Uterus (tissue), 4 donors: ENCODE data around the gene CEP104. TPM values are rescaled to one million over a fixed set of nuclear protein-coding genes. Genes with fewer than 3 reads are reported as not detected.

Source experiments
- DNase-seq, 2 donors: peaks; one replicate each; pipeline ENCODE4 v3.0.0-alpha.2; 2019 to 2020
- H3K27ac ChIP-seq, 2 donors: fragments of 200-600 bp; sonication (generic); 1 replicate in 1 of 2; 2 replicates in 1 of 2; pipeline ENCODE4 v1.5.1; 2016 to 2018
- H3K27me3 ChIP-seq, 2 donors: fragments of 200-600 bp; sonication (generic); one replicate each; pipeline ENCODE4 v1.5.1; 2018 to 2019; ENCODE audit warnings: control low read depth in 1 of 2
- H3K36me3 ChIP-seq, 2 donors: fragments of 200-600 bp; sonication (generic); one replicate each; pipeline ENCODE4 v1.5.1; 2019; ENCODE audit warnings: control low read depth in 1 of 2
- H3K4me1 ChIP-seq, 2 donors: fragments of 200-600 bp; sonication (generic); one replicate each; pipeline ENCODE4 v1.5.1; 2018 to 2019; ENCODE audit warnings: control low read depth in 1 of 2
- H3K4me3 ChIP-seq, 2 donors: fragments of 200-600 bp; sonication (generic); 1 replicate in 1 of 2; 2 replicates in 1 of 2; pipeline ENCODE4 v1.5.1; 2018 to 2019; ENCODE audit warnings: mild to moderate bottlenecking in 1 of 2
- H3K9me3 ChIP-seq, 2 donors: fragments of 200-600 bp; sonication (generic); one replicate each; pipeline ENCODE4 v1.5.1; 2019; ENCODE audit warnings: control low read depth in 1 of 2
- POLR2A ChIP-seq, 2 donors: fragments of 450-650 bp; IDR thresholded peaks; one replicate each; pipeline ENCODE4 v1.6.1; 2016; ENCODE audit warnings: antibody characterized with exemption in 2 of 2, mild to moderate bottlenecking in 1 of 2, moderate library complexity in 1 of 2
- intact Hi-C: fragments of 100-400 bp; cut with DNase I; formaldehyde crosslinking; loops from one replicate; pipeline ENCODE4 v1.15.1; 2023; ENCODE audit warnings: low total_unique reads
- total RNA-seq, 4 donors: library from RNA; depleted of rRNA in 3 of 4; stranded (reverse); fragments of >200 nt in 3 of 4; gene quantifications; one replicate each; pipeline versions ENCODE4 v1.1.0 to v1.2.4, GENCODE V29; 2014 to 2023
- TF ChIP-seq, protein P1 (sequence below), 4 experiments: fragments of 200-600 bp in 2 of 4; fragments of 450-650 bp in 2 of 4; sonication (generic) in 2 of 4; IDR thresholded peaks; one replicate each; pipeline ENCODE4 v1.5.1; 2016 to 2019; ENCODE audit warnings: antibody characterized with exemption in 4 of 4, mild to moderate bottlenecking in 2 of 4, moderate library complexity in 1 of 4
- donor health status: DM: yes; HTN: yes; CAD: no.

Gene CEP104
- total RNA-seq, 4 donors from 2014 or later, result 10.5 to 43.2 (median 22.1) TPM

DNA sequence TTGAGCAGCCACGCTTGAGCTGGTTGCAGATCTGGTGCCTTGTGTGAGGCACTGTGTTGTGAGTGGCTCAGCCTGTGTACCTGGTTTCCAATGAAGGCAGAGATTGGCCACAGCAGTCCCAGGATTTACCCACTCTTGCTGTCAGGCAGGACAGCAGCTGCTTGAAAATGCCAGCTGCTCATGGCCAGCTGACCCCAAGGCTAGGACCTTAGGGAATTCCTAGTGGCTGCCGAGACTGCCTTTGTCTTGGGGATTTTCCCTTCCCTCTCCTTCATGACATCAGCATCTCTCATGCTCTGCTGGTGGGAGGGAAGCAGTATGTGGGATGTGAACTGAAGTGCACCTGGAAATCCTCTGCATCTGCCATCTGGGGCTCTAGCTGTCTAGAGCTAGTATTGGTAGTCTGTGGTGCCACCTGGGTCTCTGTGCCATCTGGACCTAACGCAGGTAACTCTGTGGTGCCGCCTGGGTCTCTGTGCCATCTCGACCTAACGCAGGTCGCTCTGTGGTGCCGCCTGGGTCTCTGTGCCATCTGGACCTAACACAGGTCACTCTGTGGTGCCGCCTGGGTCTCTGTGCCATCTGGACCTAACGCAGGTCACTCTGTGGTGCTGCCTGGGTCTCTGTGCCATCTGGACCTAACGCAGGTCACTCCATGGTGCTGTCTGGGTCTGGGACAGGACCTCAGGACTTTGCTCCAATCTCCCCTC lies 56.9 kb downstream of the CEP104 start:
- DNase-seq, result no peak
- no peaks in the 10 kb centered on the region for H3K27me3 ChIP-seq
- peaks cover 0 to 5% of the 10 kb centered on the region in 2 donors for H3K4me1 ChIP-seq
- H3K4me3 ChIP-seq, result no peak overlapping the region
- intact Hi-C loops, result no loop called here
- no peaks in the 10 kb centered on the region for H3K36me3 ChIP-seq
- TF ChIP-seq POLR2A (IDR thresholded peaks at IDR 0.05), result no peak
- TF ChIP-seq, protein P1, sequence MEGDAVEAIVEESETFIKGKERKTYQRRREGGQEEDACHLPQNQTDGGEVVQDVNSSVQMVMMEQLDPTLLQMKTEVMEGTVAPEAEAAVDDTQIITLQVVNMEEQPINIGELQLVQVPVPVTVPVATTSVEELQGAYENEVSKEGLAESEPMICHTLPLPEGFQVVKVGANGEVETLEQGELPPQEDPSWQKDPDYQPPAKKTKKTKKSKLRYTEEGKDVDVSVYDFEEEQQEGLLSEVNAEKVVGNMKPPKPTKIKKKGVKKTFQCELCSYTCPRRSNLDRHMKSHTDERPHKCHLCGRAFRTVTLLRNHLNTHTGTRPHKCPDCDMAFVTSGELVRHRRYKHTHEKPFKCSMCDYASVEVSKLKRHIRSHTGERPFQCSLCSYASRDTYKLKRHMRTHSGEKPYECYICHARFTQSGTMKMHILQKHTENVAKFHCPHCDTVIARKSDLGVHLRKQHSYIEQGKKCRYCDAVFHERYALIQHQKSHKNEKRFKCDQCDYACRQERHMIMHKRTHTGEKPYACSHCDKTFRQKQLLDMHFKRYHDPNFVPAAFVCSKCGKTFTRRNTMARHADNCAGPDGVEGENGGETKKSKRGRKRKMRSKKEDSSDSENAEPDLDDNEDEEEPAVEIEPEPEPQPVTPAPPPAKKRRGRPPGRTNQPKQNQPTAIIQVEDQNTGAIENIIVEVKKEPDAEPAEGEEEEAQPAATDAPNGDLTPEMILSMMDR (IDR thresholded peaks at IDR 0.05), result no peak
- H3K27ac ChIP-seq, result no peak overlapping the region
- H3K9me3 ChIP-seq, result no peaks in the 10 kb centered on the region

DNA sequence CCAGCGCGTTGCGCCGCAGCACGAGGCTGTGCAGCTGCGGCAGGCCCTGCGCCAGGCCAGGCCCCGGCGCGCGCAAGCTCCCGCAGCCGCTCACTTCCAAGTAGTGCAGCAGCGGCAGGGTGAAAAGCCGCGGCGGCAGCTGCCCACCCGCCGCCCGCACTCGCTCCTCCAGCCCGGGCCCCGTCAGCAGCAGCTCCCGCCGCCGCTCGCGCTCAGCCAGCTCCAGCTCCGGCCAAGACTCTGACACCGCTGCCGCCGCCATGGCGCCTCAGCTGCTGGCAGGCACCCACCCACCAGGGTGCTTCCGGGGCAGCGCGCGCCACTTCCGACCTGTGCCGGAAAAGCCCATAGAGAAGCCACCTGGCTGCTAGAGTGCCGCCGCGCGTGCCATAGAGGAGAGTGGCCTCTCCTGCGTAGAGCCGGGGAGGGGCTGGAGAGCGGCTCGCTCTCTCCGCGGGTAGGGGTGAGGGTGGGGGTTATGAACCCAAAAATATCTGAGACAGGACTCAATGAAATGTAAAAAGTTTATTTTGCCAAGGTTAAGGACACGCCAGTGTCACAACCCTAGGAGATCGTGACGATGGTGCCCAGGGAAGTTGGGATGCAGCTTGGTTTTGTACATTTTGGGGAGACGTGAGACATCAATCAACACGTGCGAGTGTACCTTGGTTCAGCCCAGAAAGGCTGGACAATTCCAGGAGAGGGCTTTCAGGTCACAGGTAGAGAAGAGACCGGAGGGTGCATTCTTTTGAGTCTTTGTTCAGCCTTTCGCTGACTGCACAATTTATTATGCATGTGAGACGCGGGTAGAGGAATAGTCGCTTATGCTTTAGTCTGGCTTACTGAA lies 60.6 kb downstream of the CEP104 start, which contains the start of gene LRRC47:
Gene LRRC47 (minus strand): TSS at position 284 of the 847 bp plus-strand sequence. CDS start 22 bp downstream, at position 262.
- intact Hi-C loops, result no loop called here
- Histone ChIP-seq H3K9me3 (no peaks in the 10 kb centered on the region), H3K27ac (peak within 1 kb of the TSS; percentile 42 to 54), H3K36me3 (no peaks in the 10 kb centered on the region), H3K4me1 (peaks cover 0 to 18% of the 10 kb centered on the region in 2 donors), H3K27me3 (no peaks in the 10 kb centered on the region), H3K4me3 (peak within 1 kb of the TSS; percentile 63 to 96)
- peak; percentile 90 to 92 for DNase-seq
- TF ChIP-seq, protein P1 (IDR thresholded peaks at IDR 0.05), result peak in 3 of 4 experiments; percentile 13 to 40 (median 22)
- TF ChIP-seq POLR2A (IDR thresholded peaks at IDR 0.05), result peak; percentile 23 to 68

DNA sequence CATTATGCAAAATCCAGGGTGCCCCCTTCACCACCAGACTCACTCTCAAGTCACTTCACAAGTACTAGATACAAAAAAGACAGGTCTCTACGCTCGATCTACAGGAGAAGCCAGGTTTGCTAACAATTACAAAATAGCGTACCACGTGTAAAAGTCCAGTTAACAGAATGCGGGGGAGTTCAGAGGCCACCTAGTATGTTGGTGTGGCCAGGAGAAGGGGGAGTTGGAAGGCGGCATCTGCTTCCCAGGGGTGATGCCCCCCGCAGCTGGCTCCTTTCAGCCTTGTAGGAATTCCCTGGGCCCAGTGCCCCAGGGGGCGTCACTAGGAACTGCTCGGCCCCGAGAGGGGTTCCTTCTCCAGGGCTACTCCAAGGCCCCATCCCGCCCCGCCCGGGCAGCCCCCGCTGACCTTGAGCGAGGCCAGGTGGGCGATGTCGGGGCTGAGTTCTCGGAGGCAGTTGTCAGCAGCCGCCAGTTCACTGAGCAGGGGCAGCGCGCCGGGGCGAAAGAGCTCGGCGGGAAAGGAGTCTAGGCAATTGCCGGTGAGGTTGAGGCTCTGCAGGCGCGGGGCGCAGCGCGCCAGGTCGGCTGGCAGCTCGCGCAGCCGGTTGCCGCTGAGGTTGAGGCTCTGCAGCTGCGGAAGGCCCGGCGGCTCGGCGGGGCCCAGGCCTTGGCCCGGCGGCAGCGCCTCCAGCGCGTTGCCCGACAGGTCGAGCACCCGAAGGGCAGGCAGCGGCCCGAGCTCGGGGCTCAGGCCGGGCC lies 61.4 kb downstream of the CEP104 start:
- Histone ChIP-seq H3K4me1 (peaks cover 0 to 18% of the 10 kb centered on the region in 2 donors), H3K27me3 (no peaks in the 10 kb centered on the region), H3K36me3 (no peaks in the 10 kb centered on the region), H3K27ac (peak overlapping the region in 1 of 2 donors; percentile 54), H3K9me3 (no peaks in the 10 kb centered on the region), H3K4me3 (peak overlapping the region; percentile 63 to 96)
- TF ChIP-seq, protein P1 (IDR thresholded peaks at IDR 0.05), result no peak
- TF ChIP-seq POLR2A (IDR thresholded peaks at IDR 0.05), result no peak
- DNase-seq, result no peak
- intact Hi-C loops, result no loop called here

DNA sequence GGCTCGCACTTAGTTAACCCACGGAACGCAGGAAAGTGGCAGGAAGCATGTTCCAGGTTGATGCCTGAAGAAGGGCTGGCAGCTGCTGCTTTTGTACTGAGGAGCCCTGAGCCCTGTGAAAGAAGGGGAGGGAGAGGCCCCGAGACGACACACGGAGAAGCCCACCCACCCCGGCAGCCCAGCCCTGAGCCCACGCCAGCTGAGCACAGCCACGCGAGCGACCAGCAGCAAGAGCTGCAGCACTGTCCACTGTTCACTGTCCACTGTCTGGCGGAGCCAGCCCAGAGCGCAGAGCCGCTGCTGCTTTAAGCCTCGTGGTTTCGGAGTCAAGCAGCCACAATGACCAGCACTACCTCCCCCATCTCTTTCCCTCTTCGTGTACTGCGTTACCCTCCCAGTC lies 66.1 kb downstream of the CEP104 start:
- H3K9me3 ChIP-seq, result no peaks in the 10 kb centered on the region
- no peak for DNase-seq
- intact Hi-C loops, result no loop called here
- H3K4me1 ChIP-seq, result peaks cover 0 to 22% of the 10 kb centered on the region in 2 donors
- no peaks in the 10 kb centered on the region for H3K36me3 ChIP-seq
- no peaks in the 10 kb centered on the region for H3K27me3 ChIP-seq
- TF ChIP-seq POLR2A (IDR thresholded peaks at IDR 0.05), result no peak
- no peak overlapping the region for H3K4me3 ChIP-seq
- no peak overlapping the region for H3K27ac ChIP-seq

DNA sequence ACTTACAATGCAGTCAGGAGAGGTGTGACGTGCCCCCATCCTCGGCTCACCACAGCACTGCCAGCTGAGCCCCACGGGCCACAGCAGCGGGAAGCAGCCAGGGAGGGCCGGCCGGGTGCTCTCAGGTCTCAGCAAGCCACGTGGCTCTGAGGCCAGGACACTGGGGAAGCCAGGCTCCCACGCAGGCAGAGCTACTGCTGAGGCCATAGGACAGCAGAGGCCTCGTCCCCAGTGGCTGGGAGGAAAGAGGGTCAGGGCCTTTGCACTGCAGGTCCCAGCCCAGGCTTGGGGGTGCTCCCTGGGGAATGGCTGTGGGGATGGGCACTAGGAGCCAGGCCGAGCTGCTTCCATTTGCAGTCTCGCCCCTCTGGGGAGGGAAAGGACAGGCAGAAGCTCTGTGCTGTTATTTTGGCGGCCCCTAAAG lies 66.5 kb downstream of the CEP104 start:
- Histone ChIP-seq H3K36me3 (no peaks in the 10 kb centered on the region), H3K9me3 (no peaks in the 10 kb centered on the region), H3K27me3 (no peaks in the 10 kb centered on the region), H3K4me1 (peaks cover 0 to 21% of the 10 kb centered on the region in 2 donors), H3K27ac (no peak overlapping the region), H3K4me3 (no peak overlapping the region)
- DNase-seq, result no peak
- intact Hi-C loops, result no loop called here
- TF ChIP-seq, protein P1 (IDR thresholded peaks at IDR 0.05), result no peak
- TF ChIP-seq POLR2A (IDR thresholded peaks at IDR 0.05), result no peak
